Globus pallidus (tissue), 1 donor: ENCODE measurements around the gene SLC23A2.
"Not testable (repeated sequence)": the region's sequence is repeated elsewhere in the genome, so short reads cannot be mapped to it uniquely, and the experiment has no call there.

Experiments used
- DNase-seq: peaks from one replicate; pipeline ENCODE4 v3.0.0-alpha.2; 2015; ENCODE audit warnings: low spot score

SLC23A2 gene

GRCh38 chr20:5001174-5002076, at the start of gene SLC23A2:
Gene SLC23A2 (minus strand): TSS chr20:5001510. CDS start chr20:4932562, 68,948 bp downstream.
- DNase-seq: no peak

DNA sequence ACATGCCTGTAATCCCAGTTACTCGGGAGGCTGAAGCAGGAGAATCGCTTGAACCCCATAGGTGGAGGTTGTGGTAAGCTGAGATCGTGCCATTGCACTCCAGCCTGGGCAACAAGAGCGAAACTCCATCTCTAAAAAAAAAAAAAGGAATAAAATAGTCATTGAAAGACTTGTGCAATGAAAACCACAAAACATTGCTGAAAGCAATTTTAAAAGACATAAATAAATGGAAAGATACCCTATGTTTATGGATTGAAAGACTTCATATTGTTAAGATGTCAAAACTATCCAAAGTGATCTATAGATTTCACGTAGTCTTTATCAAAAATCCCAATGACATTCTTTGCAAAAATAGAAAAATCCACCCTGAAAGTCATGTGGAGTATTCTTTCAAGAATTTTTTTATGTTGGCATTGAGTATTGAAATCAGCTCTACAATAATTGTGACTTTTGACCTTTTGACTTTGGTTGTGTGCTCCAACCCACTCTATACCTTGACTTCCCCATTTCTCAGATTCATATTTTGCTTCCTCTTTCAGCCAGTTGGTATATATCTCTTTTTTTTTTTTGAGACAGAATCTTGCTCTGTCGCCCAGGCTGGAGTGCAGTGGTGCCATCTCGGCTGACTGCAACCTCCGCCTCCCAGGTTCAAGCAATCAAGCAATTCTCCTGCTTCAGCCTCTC, 45.5 kb upstream of the SLC23A2 start:
- DNase-seq: no peak

- DNase-seq: no peak
Measured at GRCh38 chr20:5045906-5046305, 44.6 kb upstream of the SLC23A2 start.

GRCh38 chr20:5044075-5044620, 42.8 kb upstream of the SLC23A2 start:
- no peak for DNase-seq

GRCh38 chr20:5041433-5041832, 40.1 kb upstream of the SLC23A2 start:
- DNase-seq: no peak

GRCh38 chr20:5040345-5040744, 39.0 kb upstream of the SLC23A2 start:
- no peak for DNase-seq

DNA sequence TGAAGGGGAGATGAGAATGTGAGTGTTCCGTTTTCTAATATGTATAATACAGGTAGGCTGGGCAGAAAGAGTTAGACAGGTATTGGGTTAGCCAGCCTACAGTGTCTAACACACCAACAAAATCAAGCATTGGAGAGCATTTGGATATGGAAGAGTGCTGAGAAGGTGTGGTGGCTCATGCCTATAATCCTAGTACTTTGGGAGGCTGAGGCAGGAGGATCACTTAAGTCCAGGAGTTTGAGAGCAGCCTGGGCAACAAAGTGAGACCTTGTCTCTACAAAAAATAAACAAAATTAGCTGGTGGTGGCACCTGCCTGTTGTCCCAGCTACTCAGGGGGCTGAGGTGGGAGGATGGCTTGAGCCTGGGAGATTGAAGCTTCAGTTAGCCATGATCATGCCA, 38.6 kb upstream of the SLC23A2 start:
- DNase-seq: no peak

DNA sequence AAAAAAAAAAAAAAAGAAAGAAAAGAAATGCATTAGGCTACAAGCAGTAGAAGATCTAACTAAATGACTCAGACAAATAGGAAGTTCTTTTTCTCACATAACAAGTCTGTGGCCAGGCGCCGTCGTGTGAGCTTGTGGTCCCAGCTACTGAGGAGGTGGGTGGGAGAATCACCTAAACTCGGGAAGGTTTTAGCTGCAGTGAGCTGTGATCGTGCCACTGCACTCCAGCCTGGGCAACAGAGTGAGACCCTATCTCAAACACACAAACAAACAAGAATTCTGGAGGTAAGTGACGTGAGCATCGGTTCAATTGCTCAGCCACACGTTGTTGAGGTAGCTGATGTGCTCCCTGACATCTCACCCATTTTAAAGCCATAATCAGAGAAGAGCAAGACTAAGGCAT, 37.9 kb upstream of the SLC23A2 start:
- no peak for DNase-seq

- DNase-seq: no peak
Measured at GRCh38 chr20:5036828-5037227, 35.5 kb upstream of the SLC23A2 start.

- not testable (repeated sequence) for DNase-seq
Measured at GRCh38 chr20:5035518-5035917, 34.2 kb upstream of the SLC23A2 start.

- no peak for DNase-seq
Measured at GRCh38 chr20:5033566-5033965, 32.3 kb upstream of the SLC23A2 start.

GRCh38 chr20:5031701-5032100, 30.4 kb upstream of the SLC23A2 start:
- not testable (repeated sequence) for DNase-seq

DNA sequence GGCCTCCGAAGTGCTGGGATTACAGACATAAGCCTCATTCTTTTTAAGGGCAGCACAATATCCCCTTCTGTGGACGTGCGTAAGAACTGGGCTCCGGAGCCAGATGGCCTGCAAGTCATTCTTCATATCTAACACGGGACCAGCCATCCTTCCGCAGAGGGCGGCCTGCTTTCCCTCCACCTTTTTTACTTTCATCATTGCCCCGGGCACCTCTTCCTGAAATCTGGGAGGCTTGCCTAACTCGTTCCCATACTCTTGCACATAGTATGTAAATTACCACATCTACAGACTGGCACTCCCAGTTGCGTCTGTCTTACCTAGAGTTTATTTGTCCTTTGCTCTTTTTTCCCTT, 29.9 kb upstream of the SLC23A2 start:
- no peak for DNase-seq

- DNase-seq: peak; percentile 24
Measured at GRCh38 chr20:5030348-5031205, 29.3 kb upstream of the SLC23A2 start.

DNA sequence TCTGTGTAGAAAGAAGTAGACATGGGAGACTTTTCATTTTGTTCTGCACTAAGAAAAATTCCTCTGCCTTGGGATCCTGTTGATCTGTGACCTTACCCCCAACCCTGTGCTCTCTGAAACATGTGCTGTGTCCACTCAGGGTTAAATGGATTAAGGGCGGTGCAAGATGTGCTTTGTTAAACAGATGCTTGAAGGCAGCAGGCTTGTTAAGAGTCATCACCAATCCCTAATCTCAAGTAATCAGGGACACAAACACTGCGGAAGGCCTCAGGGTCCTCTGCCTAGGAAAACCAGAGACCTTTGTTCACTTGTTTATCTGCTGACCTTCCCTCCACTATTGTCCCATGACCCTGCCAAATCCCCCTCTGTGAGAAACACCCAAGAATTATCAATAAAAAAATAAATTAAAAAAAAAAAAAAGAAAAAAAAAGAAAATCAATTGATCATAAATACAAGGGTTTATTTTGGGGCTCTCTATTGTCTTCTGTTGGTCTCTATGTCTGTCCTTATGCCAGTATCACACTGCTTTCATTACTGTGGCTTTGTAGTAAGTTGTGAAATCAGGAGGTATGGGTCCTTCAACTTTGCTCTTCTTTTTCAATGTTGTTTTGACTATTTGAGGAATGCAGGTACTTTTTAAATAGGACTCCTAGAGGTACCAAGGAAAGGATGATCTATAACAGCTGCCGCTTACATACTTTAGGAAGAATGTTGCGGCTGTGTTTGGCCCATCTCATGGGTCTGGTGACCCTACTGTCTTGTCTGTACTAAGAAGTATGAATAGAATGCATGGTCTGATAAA, 27.1 kb upstream of the SLC23A2 start:
- DNase-seq: not testable (repeated sequence)

- DNase-seq: no peak
Measured at GRCh38 chr20:5024982-5025381, 23.7 kb upstream of the SLC23A2 start.

GRCh38 chr20:5024103-5024502, 22.8 kb upstream of the SLC23A2 start:
- no peak for DNase-seq

DNA sequence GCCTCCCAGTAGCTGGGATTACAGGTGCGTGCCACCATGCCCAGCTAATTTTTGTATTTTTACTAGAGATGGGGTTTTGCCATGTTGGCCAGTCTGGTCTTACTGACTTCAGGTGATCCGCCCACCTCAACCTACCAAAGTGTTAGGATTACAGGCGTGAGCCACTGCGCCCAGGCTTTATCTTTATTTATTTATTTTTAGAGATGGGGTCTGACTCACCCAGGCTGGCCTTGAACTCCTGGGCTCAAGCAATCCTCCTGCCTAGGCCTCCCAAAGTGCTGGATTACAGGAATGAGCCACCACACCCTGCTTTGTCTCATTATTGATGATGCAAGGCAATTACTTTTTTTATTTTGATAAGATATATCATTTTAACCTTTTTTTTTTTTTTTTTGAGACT, 21.9 kb upstream of the SLC23A2 start:
- not testable (repeated sequence) for DNase-seq

DNA sequence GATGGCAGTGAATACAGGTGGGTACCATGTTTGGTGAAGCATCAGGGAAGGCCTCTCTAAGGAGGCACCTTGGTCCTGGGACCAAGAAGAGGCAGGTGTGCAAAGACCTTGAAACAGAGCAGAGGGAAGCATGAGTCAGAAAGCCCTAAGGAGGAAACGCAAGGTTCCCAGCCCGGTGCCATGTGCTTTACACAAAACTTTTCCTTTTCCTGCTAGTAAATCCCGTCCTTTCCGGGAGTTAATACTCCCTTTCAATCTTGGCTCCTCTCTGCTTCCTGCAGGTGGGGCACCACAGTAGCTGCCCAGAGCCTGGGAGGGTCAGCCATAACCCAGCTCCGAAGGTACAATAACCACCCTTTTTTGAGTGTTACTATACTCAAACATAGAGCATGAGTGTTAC, 19.4 kb upstream of the SLC23A2 start:
- no peak for DNase-seq

GRCh38 chr20:5013682-5014447, 12.6 kb upstream of the SLC23A2 start:
- DNase-seq: no peak
